GM18867 (cell line): ENCODE data around the gene RDH11.
"Not testable (repeated sequence)": the region's sequence is repeated elsewhere in the genome, so short reads cannot be mapped to it uniquely, and the experiment has no call there.

Experiments used
- ATAC-seq: cut with Tn5 transposase; IDR thresholded peaks from one replicate; pipeline ENCODE4 v1.9.1; 2021; ENCODE audit warnings: mild to moderate bottlenecking, moderate library complexity; ENCODE audit not compliant: unreplicated experiment

Gene RDH11

DNA sequence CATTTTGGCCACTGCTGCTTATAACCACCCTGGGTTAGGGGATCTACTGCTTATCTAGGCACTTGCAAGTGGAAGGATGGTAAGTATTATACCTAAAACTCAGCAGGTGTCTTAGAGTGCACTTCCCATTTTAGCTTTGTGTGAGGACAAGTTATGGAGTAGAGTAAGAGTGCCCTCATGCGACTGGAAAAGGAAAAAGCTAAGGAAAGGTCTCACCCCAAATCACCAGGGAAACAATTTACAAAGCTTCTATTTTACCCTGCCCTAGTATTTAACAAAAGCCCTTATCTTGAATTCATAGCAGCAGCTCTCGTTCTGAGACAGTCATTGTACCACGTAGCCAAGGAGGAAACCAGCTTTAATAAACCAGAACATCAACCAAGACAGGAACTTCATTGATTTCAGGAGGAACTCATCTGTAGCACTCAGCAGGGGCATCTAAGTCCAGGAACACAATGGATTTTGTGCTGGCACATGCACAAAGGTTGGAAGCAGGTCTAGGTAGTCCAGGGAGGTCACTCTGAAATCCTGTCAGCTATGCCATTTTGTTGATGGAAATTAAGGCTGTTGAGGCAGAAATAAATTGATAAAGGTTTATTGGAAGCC lies 9.0 kb upstream of the RDH11 start:
- ATAC-seq, result peak; percentile 44

- no peak for ATAC-seq
These were observed 8.4 kb upstream of the RDH11 start for GRCh38 chr14:67703997-67704396.

DNA sequence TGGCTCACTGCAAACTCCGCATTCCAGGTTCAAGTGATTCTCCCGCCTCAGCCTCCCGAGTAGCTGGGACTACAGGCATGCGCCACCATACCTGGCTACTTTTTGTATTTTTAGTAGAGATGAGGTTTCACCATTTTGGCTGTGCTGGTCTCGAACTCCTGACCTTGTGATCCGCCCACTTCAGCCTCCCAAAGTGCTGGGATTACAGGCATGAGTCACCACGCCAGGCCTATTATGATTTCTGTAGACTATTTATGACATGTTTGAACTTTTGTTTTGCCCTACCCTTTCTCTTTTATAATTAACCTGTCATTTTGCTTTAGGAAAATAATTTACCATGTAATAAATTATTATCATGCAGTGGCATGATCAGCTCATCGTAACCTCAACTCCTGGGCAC lies 5.9 kb upstream of the RDH11 start, which contains the start of gene RDH12:
TSS of gene RDH12 (plus strand) at position 395 of the 400 bp plus-strand sequence. CDS start 20,757 bp downstream, outside the sequence.
- ATAC-seq, result not testable (repeated sequence)

- ATAC-seq, result no peak
These were observed 2.6 kb upstream of the RDH11 start for GRCh38 chr14:67698179-67698578.

DNA sequence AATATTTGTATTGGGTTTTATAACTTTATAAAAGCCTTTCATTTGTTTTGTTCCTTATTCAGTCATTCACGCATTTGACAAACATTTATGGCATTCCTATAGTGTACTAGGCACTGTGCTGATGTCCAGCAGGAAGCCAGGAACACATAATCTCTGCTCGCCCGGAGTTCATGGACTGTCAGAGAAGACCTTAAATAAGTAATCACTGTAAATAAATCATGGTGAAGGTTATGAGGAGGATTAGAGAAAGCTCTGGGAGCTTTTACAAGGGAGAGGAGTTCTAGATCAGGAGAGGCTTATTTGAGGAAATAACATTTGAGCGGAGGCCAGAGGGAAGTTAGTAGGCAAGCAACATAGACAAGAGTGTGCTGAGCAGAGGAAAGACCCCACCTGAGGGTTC lies 1.4 kb upstream of the RDH11 start:
- no peak for ATAC-seq

DNA sequence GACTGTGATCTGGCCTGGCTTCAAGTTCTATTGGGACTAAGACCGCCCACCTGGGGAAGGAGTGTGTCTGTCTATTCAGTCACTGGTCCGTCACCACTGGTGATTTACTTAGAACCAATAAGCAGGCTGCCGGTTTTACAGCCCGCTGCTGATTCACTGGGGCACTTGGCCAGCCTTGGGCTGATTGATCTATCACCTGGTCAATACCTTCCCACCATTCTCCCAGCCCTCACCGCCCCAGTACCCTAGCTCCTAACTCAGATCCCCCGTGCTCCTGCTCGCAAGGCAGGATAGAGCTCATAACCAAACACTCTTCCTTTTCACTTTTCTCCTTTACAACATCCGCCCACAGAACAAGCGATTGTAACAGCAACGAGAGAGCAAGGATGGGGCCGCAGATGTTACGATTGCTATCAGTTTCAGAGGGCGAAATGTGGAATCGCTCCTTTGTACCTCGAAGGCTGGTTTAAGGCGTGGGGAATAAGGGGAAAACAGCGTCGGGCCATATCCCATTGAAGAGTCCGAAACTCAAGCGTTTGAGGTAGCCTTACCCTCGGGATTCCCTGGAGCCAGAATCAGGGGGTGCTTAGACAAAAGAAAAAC lies 672 bp downstream of the RDH11 start:
- peak; percentile 87 for ATAC-seq

GRCh38 chr14:67690011-67690410 lies 5.6 kb downstream of the RDH11 start:
- ATAC-seq, result no peak

GRCh38 chr14:67683842-67684241 lies 11.7 kb downstream of the RDH11 start:
- no peak for ATAC-seq

DNA sequence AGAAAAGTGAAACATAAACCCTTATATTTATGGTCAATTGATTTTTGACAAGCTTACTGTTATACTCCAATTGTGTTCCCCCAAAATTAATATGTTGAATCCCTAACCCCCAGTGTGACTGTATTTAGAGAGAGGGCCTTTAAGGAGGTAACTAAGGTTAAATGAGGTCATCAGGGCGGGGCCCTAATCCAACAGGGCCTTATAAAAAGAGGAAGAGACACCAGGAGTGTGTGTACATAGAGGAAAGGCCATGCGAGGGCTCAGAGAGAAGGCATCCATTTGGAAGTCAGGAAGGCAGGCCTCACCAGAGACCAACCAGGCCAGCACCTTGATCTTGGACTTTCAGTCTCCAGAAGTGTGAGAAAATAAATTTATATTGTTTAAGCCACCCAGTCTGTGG lies 14.6 kb downstream of the RDH11 start:
- no peak for ATAC-seq

DNA sequence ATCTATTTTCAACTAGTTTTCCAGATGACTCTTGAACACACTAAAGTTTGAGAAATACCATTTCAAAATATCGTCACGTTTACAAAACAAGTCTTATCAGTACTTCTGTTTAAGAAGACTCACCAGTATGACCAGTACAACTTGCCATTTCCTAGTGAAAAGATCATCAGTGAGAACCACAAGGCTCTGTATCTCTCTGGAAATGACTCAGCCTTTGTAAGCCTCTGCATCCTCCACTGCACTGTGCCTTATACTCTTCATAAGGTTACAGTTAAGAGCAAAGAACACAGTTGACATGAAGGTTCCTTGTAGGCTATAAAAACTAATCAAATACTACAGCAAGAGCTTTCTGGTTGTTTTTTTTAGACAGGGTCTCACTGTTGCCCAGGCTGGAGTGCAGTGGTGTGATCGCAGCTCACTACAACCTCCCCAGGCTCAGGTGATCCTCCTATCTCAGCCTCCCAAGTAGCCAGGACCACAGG lies 15.4 kb downstream of the RDH11 start:
- peak; percentile 97 for ATAC-seq

DNA sequence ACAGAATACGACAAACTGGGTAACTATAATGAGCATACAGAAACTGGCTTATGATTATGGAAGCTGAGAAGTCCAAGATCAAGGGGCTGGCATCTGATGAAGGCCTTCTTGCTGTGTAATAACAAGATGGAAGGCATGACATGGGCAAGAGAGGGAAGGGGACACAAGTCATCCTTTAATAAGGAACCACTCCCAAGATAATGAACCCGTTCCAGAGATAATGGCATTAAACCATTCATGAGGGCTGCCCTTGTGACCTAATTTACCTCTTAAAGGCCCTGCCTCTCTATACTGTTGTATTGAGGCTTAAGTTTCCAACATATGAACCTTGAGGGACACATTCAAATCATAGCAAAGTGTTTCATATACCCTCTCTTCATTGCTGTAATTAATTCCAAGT lies 16.6 kb downstream of the RDH11 start:
- ATAC-seq, result no peak

DNA sequence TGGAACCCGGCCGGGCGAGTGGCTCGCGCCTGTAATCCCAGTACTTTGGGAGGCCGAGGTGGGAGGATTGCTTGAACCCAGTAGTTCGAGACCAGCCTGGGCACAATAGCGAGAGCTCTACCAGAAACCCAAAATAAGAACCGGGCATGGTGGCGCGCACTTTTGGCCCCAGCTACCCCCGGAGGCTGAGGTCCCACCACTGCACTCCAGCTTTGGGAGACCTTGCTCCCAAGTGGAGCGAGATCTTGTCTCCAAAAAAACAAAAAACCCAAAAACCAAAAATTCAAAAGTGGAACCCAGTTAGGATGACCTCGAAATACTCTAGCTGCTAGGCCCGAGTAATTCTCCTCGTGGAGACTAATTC lies 20.4 kb downstream of the RDH11 start:
- ATAC-seq, result no peak

DNA sequence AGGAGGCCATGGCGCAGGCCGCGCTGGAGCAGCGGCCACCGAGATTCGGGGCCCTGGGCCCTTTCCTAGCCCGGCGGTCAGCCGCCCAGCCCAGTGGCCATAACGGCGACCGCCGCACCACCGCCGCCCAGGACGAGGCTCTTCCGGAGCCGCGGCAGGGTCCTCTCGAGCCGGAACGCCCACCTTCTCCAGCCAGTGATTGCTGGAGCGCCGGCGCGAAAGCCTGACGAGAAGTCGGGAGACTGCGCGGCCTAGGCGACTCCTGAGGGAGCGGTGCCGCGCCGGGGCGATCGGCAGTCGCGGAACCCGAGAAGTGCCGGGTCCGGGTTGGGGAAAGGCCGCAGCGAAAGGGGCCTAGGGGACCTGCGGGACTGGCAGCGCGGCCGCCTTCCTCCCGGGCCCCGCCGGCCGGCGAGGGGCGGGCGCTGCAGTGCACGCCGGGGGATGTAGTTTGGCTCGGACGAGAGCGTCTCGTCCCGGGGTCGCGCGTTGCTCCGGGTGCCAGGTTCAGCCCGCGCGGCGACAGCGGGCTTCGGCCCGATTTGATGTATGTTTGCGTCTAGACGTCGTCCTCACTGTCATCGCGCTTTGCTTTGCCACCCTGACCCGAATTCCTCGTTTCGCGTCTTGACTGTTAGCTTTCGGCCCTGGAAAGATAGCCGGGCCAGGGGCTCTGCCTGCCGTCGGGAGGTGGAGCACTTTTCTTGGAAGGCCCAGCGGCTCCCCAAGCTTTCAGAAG lies 20.9 kb downstream of the RDH11 start, which contains the start of gene VTI1B:
TSS of gene VTI1B (minus strand) at position 153 of the 739 bp plus-strand sequence. CDS start at position 10, 143 bp downstream.
- peak; percentile 91 for ATAC-seq

- ATAC-seq, result peak; percentile 52
These were observed 21.5 kb downstream of the RDH11 start for GRCh38 chr14:67674139-67674479.

- ATAC-seq, result no peak
These were observed 22.1 kb downstream of the RDH11 start for GRCh38 chr14:67673451-67673850.

GRCh38 chr14:67668559-67668958 lies 27.0 kb downstream of the RDH11 start:
- peak; percentile 67 for ATAC-seq

- ATAC-seq, result peak; percentile 63
These were observed 28.7 kb downstream of the RDH11 start for GRCh38 chr14:67666750-67667449.

GRCh38 chr14:67665868-67666267 lies 29.7 kb downstream of the RDH11 start:
- no peak for ATAC-seq

DNA sequence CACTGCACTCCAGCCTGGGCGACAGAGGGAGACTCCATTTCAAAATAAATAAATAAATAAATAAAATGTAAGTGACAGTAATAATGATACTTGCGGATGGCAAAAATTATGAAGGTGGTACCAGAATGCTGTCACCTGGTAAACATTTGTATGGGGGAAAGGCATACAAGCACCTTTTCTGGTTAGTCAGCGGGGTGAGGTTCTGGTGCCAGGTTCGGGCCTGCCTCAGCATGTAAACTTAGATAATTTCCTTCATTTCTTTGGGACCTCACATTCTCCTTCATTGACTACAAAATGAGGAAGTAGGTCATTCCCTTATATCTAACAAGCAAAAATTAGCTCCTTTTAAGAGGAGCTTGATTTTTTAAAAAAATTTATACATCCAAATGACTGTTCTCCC lies 31.9 kb downstream of the RDH11 start:
- no peak for ATAC-seq

DNA sequence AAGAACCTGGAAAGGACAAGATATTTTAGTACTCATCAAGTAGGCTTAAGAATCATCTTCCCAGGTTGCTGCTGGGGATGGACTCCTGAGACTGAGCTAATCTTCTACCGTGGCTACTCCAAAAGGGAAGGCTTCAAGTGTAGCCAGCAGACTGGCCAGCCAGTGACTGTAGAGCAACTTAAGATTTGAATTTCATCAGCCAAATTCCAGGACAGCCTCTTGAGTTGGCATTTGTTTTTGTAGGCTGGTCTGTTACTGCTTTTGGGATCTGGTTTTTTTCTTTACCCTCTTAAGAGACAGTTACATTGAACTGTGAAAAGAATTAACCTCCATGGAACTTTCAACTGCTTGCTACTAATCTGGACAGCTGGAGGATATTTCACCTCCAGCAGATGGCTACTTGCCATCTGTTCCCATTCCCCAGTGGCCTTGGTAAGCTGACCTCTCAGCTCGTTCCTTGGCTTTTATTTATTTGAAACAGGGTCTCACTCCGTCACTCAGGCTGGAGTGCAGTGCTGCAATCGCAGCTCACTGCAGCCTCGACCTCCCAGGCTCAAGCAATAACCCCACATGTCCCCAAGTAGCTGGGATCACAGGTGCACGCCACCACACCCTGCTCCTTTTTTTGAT lies 41.8 kb downstream of the RDH11 start:
- no peak for ATAC-seq

DNA sequence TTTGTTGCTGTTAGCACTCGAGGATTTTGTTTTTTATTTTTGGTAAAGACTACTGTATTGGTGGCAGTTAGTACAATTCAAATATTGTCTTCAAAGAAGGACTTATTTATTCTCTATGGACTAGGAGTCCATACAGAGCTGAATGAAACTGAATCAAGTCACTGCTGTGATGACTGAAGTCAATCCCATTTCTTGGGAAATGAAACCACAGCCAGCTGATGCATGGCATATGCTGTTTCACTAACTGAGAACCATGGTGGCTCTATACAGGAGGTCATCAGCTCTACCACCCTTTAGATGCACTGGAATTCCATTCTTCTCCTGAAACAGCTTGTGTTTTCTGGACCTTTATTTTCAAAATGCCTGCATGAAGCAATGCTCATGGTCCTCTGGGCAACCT lies 43.4 kb downstream of the RDH11 start:
- no peak for ATAC-seq
